Stimulated activated CD8-positive, alpha-beta memory T cell treated with anti-CD3 and anti-CD28 coated beads, Interleukin-4, amount 100 ng/mL, for 4 hours (primary cell): ENCODE data around the gene TRIM8.
"Not testable (repeated sequence)": the region's sequence is repeated elsewhere in the genome, so short reads cannot be mapped to it uniquely, and the experiment has no call there.

Source experiments
- DNase-seq, 2 donors: peaks; one replicate each; pipeline ENCODE4 v3.0.0-alpha.2; 2020; ENCODE audit warnings: low read depth in 2 of 2, low spot score in 1 of 2

Gene TRIM8

DNA sequence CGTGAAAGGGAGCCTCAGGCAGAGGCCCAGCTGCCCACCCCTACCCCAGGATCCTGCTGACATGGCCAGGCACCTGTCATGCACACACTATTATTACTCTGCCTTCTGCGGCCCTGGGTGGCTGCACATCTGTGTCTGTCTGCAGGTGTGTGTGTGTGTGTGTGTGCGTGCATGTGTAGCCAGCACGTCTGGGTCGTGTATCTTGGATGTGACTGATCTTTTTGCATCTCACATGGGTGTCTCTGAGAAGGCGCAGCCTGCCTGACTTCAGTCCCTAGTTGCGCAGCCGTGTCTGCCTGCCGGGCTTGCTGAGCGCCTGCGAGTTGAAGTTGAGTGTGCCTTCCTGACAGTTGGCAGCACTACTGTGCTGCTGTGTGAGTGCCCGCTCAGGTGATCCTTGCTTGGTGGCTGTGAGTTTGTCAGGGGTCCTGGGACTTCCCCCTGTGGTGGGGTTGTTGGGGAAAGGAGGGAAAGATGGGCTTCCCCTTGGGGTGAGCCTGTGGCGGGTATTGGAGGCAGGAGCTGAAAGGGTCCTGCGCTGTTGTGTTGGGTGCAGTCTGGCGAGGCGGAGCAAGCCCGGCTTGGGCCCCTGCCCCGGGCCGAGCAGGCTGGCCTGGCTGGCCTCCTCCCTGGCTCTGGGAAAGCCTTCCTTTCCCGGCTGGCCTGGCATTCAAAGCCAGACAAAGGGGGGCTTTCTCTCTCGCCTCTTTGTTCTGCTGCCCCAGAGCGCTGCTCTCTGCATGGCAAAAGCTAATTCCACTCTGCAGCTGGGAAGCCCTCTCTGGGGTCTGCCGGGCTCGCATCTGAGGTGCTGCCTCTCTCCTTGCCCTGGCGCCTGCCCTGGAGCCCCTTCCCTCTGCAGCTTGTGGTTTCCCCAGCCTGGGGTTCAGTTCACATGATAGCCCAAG lies 4.9 kb downstream of the TRIM8 start:
- no peak for DNase-seq

DNA sequence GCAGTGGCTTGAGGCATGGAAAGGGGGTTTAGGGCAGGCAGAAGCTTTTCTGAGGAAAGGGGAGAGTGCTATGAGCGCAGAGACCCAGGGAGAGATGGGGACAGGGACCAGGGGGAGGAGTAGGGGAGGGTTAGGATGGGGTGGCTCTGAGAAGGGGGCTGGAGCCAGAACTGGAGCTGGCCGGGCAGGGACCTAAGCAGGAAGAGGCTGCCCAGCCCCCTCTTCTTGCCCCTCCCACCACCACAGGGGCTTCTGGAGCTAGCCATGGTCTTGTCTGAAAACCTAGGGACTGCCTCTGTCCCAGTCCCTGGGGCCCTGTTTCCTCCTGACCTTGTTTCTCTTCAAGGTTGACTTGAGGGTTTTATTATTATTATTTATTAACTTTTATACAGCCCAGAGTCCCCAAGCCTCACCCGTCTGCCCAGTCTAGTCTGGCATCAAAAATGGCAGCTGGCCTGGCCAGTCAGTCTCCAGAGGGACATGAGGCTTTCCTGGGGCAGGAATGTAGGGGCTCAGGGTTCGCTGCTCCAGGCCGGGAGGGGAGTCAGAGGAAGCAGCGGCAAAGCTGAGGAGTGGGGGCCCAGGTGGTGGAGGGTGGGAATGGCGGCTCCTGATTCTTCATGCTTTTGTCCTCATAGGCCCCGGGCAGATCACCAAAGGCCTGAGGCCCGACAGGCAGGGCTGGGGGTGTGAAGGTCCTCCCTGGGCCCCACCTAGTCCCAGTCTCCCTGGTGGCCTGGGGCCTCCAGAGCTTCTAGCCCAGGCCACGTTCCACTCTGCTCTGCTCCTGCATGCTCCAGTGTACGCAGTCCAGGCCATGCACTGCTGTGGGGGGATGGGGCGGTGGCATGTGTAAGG lies 5.7 kb downstream of the TRIM8 start:
- no peak for DNase-seq

DNA sequence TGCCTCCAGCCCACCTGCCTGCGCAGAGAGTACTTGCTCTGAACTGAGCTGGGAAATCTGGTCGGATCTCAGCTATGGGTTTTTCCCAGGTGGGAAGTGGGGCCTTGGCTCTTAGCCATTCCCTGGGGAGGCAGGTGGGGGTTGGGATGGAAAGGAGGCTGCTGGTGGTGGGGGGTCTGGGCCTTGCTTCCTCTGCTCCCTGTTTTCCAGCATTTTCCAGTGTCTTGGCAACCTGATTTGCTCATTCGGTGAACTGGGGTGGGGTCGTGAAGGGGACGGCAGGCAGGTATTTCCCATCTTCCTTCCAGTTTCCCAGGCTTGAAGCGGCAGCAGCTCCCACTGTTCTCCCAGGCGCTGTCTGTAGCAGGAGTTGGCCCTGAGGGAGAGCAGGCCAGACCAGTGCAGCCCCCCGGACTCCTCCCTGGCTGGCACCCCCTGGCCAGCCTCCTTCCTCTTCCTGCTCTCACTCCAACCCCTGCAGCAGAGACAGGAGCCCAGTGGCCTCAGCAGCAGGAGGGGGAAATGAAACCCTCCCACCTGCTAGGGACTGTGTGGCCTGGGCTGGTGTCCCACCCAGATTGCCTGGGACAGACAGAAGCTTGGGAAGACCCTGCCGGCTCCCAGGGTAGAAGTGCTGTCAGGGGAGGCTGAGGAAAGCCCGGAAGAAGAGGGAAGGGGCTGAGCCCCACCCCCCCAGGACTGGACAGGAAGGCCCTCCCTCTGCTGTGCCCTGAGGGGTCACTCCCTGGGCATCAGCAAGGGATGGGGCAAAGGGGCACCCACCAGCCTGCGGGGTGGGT lies 6.6 kb downstream of the TRIM8 start:
- no peak for DNase-seq

DNA sequence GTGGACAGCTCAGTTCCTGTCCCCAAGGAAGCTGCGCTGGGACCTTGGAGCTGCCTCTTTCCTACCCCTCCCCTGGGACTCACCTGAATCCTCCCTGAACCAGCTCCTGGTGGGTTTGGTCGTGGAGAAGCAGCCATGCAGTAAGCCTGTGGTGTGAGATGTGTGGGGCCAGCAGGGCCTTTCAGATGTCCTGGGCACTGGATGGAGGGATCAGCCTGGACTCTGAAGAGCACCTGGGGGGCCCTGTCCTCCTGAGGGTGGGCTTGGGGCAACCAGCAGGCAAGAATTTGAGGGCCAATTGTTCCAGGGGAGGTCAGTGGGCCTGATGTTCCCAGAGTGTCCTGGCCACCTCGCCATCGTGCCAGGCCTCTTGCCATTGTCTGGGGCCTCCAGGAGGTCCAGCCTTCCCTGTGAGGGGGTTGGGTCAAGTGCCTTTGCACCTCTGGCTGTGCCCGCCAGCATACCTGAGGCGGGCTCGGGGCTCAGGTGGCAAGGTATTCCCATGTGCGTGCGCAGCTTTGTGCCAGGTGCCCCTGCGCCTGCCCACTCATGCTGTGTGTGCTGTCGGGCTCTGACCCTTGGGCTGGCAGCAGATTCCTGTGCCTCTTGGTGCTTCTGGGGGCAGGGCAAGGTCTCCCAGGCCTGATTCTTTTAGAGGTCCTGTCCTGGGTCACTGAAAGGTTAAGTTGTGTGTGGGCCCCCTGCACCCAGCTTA lies 7.3 kb downstream of the TRIM8 start:
- DNase-seq = no peak

DNA sequence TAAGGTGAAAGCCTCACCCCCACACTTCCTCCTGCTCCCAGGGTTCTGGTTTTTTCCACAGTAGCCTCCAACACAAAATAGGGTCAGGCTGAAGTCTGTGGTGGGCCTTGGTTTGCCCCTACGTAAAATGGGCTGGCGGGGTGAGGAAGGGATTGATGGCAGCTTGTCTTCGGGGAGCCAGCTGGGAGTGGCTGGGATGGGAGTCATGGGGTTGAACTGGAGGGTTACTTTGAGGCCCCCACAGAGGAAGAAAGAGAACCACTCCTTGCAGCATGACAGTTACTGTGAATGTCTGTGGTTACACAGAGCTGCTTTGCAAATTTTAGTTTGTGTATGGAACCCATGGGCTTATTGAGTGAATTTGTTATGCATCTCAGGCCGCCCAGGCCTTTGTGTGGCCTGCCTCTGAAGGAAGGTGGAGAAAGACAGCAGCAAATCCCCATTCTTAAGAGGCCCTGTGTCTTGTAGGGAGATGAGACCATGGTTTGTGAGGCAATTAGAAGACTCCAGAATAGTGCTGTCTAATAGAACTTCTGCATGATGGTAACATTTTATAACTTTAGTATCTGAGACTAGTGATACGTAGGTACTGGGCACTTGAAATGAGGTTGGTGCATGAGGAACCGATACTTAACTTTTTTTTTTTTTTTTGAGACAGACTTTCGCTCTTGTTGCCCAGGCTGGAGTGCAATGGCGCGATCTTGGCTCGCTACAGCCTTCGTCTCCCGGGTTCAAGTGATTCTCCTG lies 8.1 kb downstream of the TRIM8 start:
- DNase-seq = no peak

DNA sequence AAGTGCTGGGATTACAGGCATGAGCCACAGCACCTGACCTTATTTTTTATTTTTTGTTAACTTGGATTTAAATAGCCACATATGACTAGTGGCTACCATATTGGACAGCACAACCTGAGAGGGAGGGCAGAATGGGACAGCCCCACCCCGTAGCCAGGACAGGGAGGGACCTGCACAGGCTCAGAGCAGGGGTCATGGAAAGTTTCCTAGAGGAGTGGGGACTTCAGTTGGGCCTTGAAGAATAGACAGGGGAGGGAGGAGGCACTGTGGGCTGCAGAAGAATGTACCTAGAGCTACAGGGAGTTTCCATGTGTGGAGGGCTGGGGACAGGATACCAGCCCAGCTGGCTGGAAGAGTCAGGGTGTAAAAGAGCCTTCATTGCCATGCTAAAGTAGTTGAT lies 8.8 kb downstream of the TRIM8 start:
- no peak for DNase-seq

DNA sequence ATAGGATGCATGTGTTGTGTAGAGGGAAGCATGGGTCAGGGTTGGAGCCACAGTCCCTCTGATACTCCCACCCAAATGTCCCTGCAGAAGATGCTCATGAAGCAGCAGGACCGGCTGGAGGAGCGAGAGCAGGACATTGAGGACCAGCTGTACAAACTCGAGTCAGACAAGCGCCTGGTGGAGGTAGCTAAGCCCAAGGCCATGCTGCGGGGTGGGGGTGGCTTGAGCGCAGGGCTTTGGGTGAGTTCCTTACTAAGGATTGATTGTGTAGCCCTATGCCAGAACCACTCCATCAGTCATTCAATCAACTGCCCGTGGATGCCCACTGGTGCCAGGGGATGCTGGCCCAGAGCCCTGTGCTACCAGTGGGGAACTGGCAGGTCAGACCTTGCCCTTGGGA lies 10.3 kb downstream of the TRIM8 start:
- DNase-seq = no peak

DNA sequence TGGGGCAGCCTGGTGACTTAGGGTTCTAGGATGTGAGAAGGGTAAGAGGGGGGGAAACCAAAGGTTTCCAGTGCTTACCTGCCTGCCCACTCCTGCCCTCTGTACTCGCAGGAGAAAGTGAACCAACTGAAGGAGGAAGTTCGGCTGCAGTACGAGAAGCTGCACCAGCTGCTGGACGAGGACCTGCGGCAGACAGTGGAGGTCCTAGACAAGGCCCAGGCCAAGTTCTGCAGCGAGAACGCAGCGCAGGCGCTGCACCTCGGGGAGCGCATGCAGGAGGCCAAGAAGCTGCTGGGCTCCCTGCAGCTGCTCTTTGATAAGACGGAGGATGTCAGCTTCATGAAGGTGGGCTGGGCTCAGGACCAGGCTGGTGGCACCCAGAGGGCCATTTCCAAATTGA lies 10.7 kb downstream of the TRIM8 start:
- no peak for DNase-seq

DNA sequence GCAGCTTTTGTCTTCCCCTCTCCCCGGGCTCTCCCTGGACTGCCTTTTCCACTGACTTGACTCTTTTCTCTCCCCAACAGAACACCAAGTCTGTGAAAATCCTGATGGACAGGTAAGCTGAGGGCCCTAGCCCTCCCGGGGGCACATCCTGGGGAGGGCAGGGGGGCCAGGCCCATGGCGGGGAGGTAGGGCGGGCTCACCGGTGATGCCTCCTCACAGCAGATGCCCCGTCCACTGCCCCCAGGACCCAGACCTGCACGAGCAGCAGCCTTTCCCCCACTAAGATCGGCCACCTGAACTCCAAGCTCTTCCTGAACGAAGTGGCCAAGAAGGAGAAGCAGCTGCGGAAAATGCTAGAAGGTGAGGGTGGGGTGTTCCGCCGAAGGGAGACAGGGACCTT lies 11.7 kb downstream of the TRIM8 start:
- no peak for DNase-seq

DNA sequence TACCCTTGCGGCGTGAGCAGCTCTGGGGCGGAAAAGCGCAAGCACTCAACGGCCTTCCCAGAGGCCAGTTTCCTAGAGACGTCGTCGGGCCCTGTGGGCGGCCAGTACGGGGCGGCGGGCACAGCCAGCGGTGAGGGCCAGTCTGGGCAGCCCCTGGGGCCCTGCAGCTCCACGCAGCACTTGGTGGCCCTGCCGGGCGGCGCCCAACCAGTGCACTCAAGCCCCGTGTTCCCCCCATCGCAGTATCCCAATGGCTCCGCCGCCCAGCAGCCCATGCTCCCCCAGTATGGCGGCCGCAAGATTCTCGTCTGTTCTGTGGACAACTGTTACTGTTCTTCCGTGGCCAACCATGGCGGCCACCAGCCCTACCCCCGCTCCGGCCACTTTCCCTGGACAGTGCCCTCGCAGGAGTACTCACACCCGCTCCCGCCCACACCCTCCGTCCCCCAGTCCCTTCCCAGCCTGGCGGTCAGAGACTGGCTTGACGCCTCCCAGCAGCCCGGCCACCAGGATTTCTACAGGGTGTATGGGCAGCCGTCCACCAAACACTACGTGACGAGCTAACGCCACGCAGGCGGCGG lies 12.6 kb downstream of the TRIM8 start:
- no peak for DNase-seq

DNA sequence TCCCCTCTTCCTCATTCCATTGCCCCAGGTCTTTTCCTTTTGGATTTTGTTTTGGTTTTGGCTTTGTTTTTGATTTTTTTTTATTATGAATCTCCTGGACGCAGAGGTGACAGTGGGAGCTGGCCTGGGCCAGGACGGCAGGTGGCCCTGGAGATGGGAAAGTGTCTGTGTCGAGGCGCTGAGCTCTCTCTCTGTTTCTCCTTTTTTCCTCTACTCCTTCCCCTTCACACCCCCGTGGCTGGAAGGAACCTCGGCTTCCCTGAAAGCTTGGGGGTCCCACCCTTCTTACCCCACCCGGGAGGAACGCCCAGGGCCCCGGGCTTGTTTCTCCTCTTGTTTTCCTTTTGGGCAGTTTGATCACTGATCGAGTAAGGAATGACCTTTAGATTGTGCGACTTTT lies 13.2 kb downstream of the TRIM8 start:
- DNase-seq = no peak

DNA sequence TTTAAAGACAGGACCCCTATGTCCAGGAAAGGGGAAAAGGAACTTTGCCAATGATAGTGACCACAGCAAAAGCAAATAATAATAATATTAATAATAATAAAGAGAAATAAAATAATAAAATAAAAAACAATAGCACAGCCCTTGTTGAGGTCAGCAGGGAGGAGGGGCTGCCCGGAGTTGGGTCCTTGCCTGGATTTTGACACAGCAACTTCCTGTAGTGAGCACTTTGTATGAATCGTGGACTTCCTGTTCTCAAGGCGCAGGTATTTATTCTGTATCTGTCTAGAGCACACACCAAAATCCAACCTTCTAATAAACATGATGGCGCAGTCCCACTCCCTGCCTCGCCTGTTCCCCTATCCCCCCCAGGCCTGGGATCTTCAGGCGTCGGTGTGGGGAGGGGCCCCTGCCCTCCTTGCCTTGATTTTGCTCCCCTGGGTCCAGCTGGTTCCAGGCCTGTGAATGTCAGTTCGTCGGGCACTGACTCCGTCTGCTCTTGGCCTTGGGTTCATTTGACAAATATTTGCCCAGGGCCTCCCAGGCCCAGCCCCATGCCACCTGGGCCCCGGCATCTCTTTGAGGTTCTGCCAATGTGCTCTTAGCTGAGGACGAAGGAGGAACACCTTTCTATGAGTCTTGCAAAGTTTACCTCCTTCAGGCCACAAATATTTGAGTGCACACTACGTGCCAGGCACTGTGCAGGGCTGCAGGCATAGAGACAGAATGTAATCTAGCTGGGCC lies 13.9 kb downstream of the TRIM8 start:
- DNase-seq = no peak

DNA sequence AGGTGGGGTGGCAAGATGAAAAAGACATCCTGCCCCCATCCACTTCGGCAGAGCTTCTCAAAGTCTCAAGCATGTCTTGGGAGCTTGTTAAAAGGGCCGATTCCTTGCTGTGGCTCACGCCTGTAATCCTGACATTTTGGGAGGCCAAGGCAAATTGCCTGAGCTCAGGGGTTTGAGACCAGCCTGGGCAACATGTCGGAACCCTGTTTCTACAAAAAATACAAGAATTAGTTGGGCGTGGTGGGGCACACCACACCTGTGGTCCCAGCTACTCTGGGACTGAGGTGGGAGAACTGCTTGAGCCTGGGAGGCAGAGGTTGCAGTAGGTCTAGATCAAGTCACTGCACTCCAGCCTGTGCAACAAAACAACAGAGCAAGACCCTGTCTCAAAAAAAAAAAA lies 14.5 kb downstream of the TRIM8 start:
- no peak for DNase-seq

DNA sequence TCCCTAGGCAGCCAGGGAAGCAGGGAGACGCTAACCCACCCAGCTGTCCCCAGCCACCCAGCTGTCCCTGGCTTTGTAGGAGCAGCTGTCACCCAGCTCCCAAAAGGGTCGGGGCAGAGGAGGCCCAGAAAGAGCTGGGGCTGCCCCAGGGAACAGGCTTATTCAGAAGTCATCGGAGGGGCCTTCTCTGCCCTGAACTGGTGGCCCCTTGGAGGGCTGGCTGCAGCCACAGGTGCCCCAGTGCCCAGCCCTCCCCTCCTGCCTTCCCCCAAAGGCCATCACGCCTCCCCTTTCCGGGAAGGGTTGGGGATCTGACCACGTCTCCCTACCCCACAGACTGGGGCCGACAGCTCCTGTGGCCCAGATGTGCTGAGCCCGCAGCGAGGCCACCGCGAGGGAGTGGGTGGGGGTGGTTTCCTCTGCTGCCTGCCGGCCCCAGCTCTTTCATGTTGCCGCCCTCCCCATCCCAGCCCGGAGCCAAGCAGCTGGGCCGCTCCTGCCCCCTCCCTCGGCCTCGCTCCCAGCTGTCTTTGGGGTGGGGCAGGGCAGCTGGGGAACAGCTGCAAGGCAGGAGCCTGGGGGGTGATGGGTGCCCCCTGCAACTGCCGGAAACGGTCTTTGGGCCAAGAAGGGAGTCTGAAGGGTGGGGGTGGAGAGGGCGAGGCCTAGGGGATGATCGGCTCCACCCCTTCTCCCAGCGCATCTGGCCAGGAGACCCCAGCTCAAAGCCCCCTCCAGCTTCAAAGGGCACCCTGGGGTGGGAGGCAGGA lies 16.8 kb downstream of the TRIM8 start:
- DNase-seq = no peak

DNA sequence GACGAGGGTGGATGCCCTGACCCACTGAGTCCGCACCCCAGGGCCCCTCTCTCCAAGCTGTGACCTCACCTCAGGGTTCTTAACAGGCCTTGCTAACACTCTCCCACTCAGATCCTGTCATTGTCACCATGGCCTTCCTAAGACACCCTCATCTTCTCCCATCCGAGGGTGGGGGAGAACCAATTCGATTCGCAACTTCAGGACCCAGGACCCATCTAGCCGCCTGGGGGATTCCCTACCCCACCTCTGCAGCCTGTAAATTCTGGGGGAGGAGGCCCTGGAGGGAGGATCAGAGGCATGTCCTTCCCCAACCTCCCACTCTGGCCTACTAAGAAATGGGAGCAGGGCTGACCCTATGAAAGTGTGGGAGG lies 17.4 kb downstream of the TRIM8 start:
- no peak for DNase-seq

DNA sequence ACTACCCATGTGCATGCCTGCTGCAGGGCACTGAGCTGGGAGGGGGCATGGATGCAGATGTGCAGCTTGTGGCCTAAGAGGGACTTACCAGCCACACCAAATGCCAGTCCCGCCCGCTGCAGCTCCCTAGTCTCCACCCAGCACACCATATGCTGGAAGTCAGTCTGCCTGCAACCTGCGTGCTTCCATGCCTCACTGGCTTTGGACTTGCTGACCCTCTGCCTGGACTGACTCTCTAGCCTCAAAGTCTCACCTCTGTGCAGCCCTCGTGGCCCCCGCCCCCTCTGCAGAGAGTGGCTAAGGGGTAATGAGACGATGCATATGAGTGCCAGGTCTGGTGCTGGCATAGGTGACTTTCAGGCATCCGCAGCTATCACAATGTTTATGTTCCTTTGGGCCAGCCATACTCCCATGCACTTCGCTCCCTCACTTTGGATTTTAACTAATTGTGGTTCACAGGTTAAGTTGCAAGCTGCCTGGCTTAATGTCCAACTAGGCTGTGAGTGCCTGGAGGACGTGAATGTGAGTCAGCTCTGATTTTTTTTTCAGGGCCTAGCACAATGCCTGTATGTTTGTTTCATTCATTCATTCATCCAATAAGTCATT lies 21.7 kb downstream of the TRIM8 start:
- no peak for DNase-seq

DNA sequence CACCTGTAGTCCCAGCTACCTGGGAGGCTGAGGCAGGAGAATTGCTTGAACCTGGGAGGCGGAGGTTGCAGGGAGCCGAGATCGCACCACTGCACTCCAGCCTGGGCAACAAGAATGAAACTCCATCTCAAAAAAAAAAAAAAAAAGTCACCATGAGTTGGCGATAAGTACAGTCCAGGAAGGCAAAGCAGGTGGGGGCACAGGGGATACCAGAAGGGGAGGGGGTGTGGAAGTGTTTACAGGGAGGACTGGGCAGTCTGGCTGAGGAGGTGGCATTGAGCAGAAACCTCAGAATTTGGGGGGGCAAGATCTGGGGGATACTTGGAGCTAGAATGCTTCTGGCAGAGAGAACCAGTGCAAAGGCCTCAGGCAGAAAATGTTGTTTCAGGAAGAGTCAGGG lies 23.1 kb downstream of the TRIM8 start:
- not testable (repeated sequence) for DNase-seq
